Astrocyte (in vitro differentiated cells and primary cell): ENCODE data around the gene THRB. TPM values are rescaled to one million over a fixed set of nuclear protein-coding genes. Genes with fewer than 3 reads are reported as not detected.

Experiments
- DNase-seq: peaks from one replicate; pipeline ENCODE4 v3.0.0-alpha.2; 2010; ENCODE audit warnings: low read depth
- FAIRE-seq: peaks from 2 replicates; lab custom pipeline; 2011; peaks lifted over from hg19 to GRCh38; lab: Jason Lieb, UNC
- H2AFZ ChIP-seq: 2 replicates; pipeline ENCODE4 v1.6.0; 2012; ENCODE audit warnings: low read depth, low read length, inconsistent platforms
- H3K27ac ChIP-seq: 2 replicates; pipeline ENCODE4 v1.5.1; 2011; ENCODE audit warnings: low read depth, low read length, inconsistent platforms
- H3K27me3 ChIP-seq: 2 replicates; pipeline ENCODE4 v1.6.0; 2011; ENCODE audit warnings: low read length, inconsistent platforms; ENCODE audit not compliant: insufficient read depth
- H3K36me3 ChIP-seq: 2 replicates; pipeline ENCODE4 v1.5.1; 2011; ENCODE audit warnings: low read length, inconsistent platforms; ENCODE audit not compliant: insufficient read depth
- H3K4me1 ChIP-seq: 2 replicates; pipeline ENCODE4 v1.5.1; 2011; ENCODE audit warnings: low read length, inconsistent platforms; ENCODE audit not compliant: insufficient read depth
- H3K4me2 ChIP-seq: 2 replicates; pipeline ENCODE4 v1.6.0; 2012; ENCODE audit warnings: low read length, inconsistent platforms
- H3K4me3 ChIP-seq: 2 replicates; pipeline ENCODE4 v1.5.1; 2011; ENCODE audit warnings: low read depth, mild to moderate bottlenecking, low read length, inconsistent platforms; ENCODE audit not compliant: insufficient read depth
- H3K79me2 ChIP-seq: 2 replicates; pipeline ENCODE4 v1.6.0; 2012; ENCODE audit warnings: mild to moderate bottlenecking, low read length, inconsistent platforms; ENCODE audit not compliant: insufficient read depth
- H3K9ac ChIP-seq: 2 replicates; pipeline ENCODE4 v1.6.0; 2012; ENCODE audit warnings: mild to moderate bottlenecking, low read length, inconsistent platforms
- H3K9me3 ChIP-seq: 2 replicates; pipeline ENCODE4 v1.5.1; 2012; ENCODE audit warnings: low read depth, mild to moderate bottlenecking, low read length, inconsistent platforms; ENCODE audit not compliant: insufficient read depth
- H4K20me1 ChIP-seq: 2 replicates; pipeline ENCODE4 v1.6.0; 2012; ENCODE audit warnings: low read length, inconsistent platforms; ENCODE audit not compliant: insufficient read depth
- H3K27ac Mint-ChIP-seq: one replicate; pipeline ENCODE4 v1.8.0; 2021; ENCODE audit warnings: mild to moderate bottlenecking, mixed read lengths; ENCODE audit not compliant: unreplicated experiment
- H3K27me3 Mint-ChIP-seq: one replicate; pipeline ENCODE4 v1.8.0; 2021; ENCODE audit warnings: low read depth, mixed read lengths; ENCODE audit not compliant: unreplicated experiment
- H3K36me3 Mint-ChIP-seq: one replicate; pipeline ENCODE4 v1.8.0; 2021; ENCODE audit warnings: low read depth, mixed read lengths; ENCODE audit not compliant: unreplicated experiment
- H3K4me1 Mint-ChIP-seq: one replicate; pipeline ENCODE4 v1.8.0; 2021; ENCODE audit warnings: low read depth, mixed read lengths; ENCODE audit not compliant: unreplicated experiment
- H3K4me3 Mint-ChIP-seq: one replicate; pipeline ENCODE4 v1.8.0; 2021; ENCODE audit warnings: mild to moderate bottlenecking, moderate library complexity, mixed read lengths; ENCODE audit not compliant: unreplicated experiment
- H3K9me3 Mint-ChIP-seq: one replicate; pipeline ENCODE4 v1.8.0; 2021; ENCODE audit warnings: mild to moderate bottlenecking, mixed read lengths; ENCODE audit not compliant: unreplicated experiment
- CTCF ChIP-seq: IDR thresholded peaks from 2 replicates; pipeline ENCODE4 v1.5.1; 2011; ENCODE audit warnings: low read depth, mild to moderate bottlenecking, inconsistent platforms, low read length, moderate library complexity; ENCODE audit not compliant: insufficient read depth
- EZH2 ChIP-seq: IDR thresholded peaks from 2 replicates; pipeline ENCODE4 v1.6.1; 2012; ENCODE audit warnings: mild to moderate bottlenecking, low read length, inconsistent platforms; ENCODE audit not compliant: insufficient read depth
- total RNA-seq: library from RNA; stranded (reverse); gene quantifications from 2 replicates; pipeline ENCODE4 v1.2.1, GENCODE V29; 2021

The THRB gene
- total RNA-seq, 1 donor from 2014 or later = 8.5 TPM

DNA sequence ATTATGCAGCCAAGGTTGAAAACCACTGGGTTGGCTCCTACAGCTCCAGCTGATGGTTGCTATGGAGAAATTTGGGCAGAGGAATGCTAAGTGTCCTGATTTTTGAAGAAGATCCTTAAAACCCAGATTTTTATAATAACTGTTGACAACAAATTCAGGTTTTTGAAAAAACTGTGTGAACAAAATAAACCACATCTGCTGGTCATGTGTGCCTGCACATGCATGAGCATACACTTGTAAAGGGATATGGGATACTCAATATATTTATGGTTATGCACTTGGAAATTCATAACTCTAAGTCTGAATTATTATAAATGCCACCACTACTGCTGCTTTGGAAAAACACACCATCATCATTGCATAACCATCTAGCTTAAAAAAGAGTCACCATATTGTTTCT, 133.7 kb downstream of the THRB start:
- Histone ChIP-seq H3K4me1 (peaks cover 5% of the 10 kb centered on the region), H3K27ac (no peak overlapping the region), H3K9me3 (no peaks in the 10 kb centered on the region), H3K4me2 (no peak overlapping the region), H4K20me1 (no peaks in the 10 kb centered on the region), H2AFZ (no peak overlapping the region), H3K27me3 (no peaks in the 10 kb centered on the region), H3K9ac (no peak overlapping the region), H3K79me2 (no peaks in the 10 kb centered on the region), H3K4me3 (no peak overlapping the region), H3K36me3 (no peaks in the 10 kb centered on the region)
- no peaks in the 10 kb centered on the region for H3K36me3 Mint-ChIP-seq
- DNase-seq = no peak
- H3K9me3 Mint-ChIP-seq = no peaks in the 10 kb centered on the region
- H3K4me1 Mint-ChIP-seq = peaks cover 12% of the 10 kb centered on the region
- FAIRE-seq = no peak
- H3K4me3 Mint-ChIP-seq = no peak overlapping the region
- TF ChIP-seq CTCF (no peak), EZH2 (no peak)
- H3K27ac Mint-ChIP-seq = no peak overlapping the region
- H3K27me3 Mint-ChIP-seq = no peaks in the 10 kb centered on the region

GRCh38 chr3:24359645-24360462, 134.8 kb downstream of the THRB start:
- Mint-ChIP-seq H3K36me3 (no peaks in the 10 kb centered on the region), H3K4me1 (peaks cover 11% of the 10 kb centered on the region), H3K27me3 (no peaks in the 10 kb centered on the region), H3K4me3 (no peak overlapping the region), H3K27ac (peak overlapping the region; percentile 4), H3K9me3 (no peaks in the 10 kb centered on the region)
- Histone ChIP-seq H3K4me3 (no peak overlapping the region), H3K9ac (no peak overlapping the region), H3K4me2 (no peak overlapping the region), H3K4me1 (peaks cover under 1% of the 10 kb centered on the region), H2AFZ (no peak overlapping the region), H3K79me2 (no peaks in the 10 kb centered on the region), H3K27me3 (no peaks in the 10 kb centered on the region), H3K27ac (no peak overlapping the region), H3K36me3 (no peaks in the 10 kb centered on the region), H3K9me3 (no peaks in the 10 kb centered on the region), H4K20me1 (no peaks in the 10 kb centered on the region)
- TF ChIP-seq CTCF (no peak), EZH2 (no peak)
- FAIRE-seq = no peak
- DNase-seq = no peak

- Histone ChIP-seq H3K9ac (no peak overlapping the region), H3K4me1 (no peaks in the 10 kb centered on the region), H3K4me2 (no peak overlapping the region), H3K36me3 (no peaks in the 10 kb centered on the region), H3K27ac (no peak overlapping the region), H2AFZ (no peak overlapping the region), H3K27me3 (no peaks in the 10 kb centered on the region), H4K20me1 (no peaks in the 10 kb centered on the region), H3K79me2 (no peaks in the 10 kb centered on the region), H3K4me3 (no peak overlapping the region), H3K9me3 (no peaks in the 10 kb centered on the region)
- peaks cover 10% of the 10 kb centered on the region for H3K4me1 Mint-ChIP-seq
- H3K27ac Mint-ChIP-seq = no peak overlapping the region
- FAIRE-seq = no peak
- no peak overlapping the region for H3K4me3 Mint-ChIP-seq
- DNase-seq = no peak
- peaks cover 2% of the 10 kb centered on the region for H3K9me3 Mint-ChIP-seq
- TF ChIP-seq CTCF (no peak), EZH2 (no peak)
- H3K36me3 Mint-ChIP-seq = no peaks in the 10 kb centered on the region
- H3K27me3 Mint-ChIP-seq = no peaks in the 10 kb centered on the region
Measured at GRCh38 chr3:24359102-24359501, 135.5 kb downstream of the THRB start.
